Lung microvascular endothelial cell (primary cell): ENCODE results near the gene PAQR8. TPM values are rescaled to one million over a fixed set of nuclear protein-coding genes. Genes with fewer than 3 reads are reported as not detected.

Experiments used
- DNase-seq, 2 donors: peaks; one replicate each; pipeline versions ENCODE4 v3.0.0 to v3.0.0-alpha.2; 2010; ENCODE audit warnings: low read depth in 2 of 2
- total RNA-seq: library from RNA; depleted of rRNA; stranded (reverse); fragments of >200 nt; gene quantifications from 2 replicates; pipeline ENCODE4 v1.2.1, GENCODE V29; 2014

The PAQR8 gene
- total RNA-seq, 1 donor from 2014 or later: 12.3 TPM

GRCh38 chr6:52346503-52346902, 15.4 kb upstream of the PAQR8 start:
- no peak for DNase-seq

GRCh38 chr6:52347818-52348217, 14.1 kb upstream of the PAQR8 start:
- DNase-seq: no peak

GRCh38 chr6:52351879-52352238, 10.1 kb upstream of the PAQR8 start:
- no peak for DNase-seq

- DNase-seq: peak; percentile 63 to 90
Measured at GRCh38 chr6:52352239-52353018, 9.5 kb upstream of the PAQR8 start.

- no peak for DNase-seq
Measured at GRCh38 chr6:52356017-52356416, 5.9 kb upstream of the PAQR8 start.

- DNase-seq: no peak
Measured at GRCh38 chr6:52359403-52359802, 2.5 kb upstream of the PAQR8 start.

- DNase-seq: no peak
Measured at GRCh38 chr6:52360028-52360427, 1.9 kb upstream of the PAQR8 start.

- no peak for DNase-seq
Measured at GRCh38 chr6:52360601-52361413, 1.1 kb upstream of the PAQR8 start.

GRCh38 chr6:52361414-52361944, 472 bp upstream of the PAQR8 start:
- no peak for DNase-seq

- DNase-seq: peak; percentile 29 to 34
Measured at GRCh38 chr6:52362443-52363227, 684 bp downstream of the PAQR8 start.

- DNase-seq: peak; percentile 5 to 16
Measured at GRCh38 chr6:52363228-52363867, 1.4 kb downstream of the PAQR8 start.

GRCh38 chr6:52364480-52365166, 2.7 kb downstream of the PAQR8 start:
- DNase-seq: no peak

- DNase-seq: no peak
Measured at GRCh38 chr6:52365317-52365716, 3.4 kb downstream of the PAQR8 start.

- DNase-seq: peak in 1 of 2 donors; percentile 86
Measured at GRCh38 chr6:52365866-52366540, 4.1 kb downstream of the PAQR8 start.

GRCh38 chr6:52368002-52368401, 6.1 kb downstream of the PAQR8 start:
- no peak for DNase-seq

- no peak for DNase-seq
Measured at GRCh38 chr6:52369234-52369633, 7.3 kb downstream of the PAQR8 start.

GRCh38 chr6:52371656-52372191, 9.8 kb downstream of the PAQR8 start:
- no peak for DNase-seq

GRCh38 chr6:52373151-52373690, 11.3 kb downstream of the PAQR8 start:
- DNase-seq: no peak

- DNase-seq: no peak
Measured at GRCh38 chr6:52374247-52374646, 12.3 kb downstream of the PAQR8 start.
